Anterior cingulate cortex (tissue), 58 donors: Measurements from ENCODE around the gene GNB1L.
"Not testable (repeated sequence)": the region's sequence is repeated elsewhere in the genome, so short reads cannot be mapped to it uniquely, and the experiment has no call there.

Source experiments
- DNase-seq, 58 donors: peaks; one replicate each; lab custom pipeline; 2025; lab: John Stamatoyannopoulos, UW

GNB1L gene

DNA sequence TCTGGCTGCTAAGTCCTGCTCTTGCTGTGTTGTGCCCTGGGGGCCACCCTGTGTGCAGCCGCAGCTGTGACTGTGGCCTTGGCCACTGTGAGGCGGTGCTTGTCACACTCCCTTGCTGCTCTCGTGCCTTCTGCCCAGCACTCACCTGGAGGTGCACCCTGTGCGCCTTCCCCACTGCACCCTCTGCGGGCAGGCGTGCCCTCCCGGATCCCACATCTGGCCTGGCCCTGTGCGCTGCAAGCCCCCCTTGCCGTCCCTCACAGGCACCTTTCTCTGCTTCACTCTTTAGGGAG is 66.9 kb downstream of the GNB1L start:
- DNase-seq, result no peak

DNA sequence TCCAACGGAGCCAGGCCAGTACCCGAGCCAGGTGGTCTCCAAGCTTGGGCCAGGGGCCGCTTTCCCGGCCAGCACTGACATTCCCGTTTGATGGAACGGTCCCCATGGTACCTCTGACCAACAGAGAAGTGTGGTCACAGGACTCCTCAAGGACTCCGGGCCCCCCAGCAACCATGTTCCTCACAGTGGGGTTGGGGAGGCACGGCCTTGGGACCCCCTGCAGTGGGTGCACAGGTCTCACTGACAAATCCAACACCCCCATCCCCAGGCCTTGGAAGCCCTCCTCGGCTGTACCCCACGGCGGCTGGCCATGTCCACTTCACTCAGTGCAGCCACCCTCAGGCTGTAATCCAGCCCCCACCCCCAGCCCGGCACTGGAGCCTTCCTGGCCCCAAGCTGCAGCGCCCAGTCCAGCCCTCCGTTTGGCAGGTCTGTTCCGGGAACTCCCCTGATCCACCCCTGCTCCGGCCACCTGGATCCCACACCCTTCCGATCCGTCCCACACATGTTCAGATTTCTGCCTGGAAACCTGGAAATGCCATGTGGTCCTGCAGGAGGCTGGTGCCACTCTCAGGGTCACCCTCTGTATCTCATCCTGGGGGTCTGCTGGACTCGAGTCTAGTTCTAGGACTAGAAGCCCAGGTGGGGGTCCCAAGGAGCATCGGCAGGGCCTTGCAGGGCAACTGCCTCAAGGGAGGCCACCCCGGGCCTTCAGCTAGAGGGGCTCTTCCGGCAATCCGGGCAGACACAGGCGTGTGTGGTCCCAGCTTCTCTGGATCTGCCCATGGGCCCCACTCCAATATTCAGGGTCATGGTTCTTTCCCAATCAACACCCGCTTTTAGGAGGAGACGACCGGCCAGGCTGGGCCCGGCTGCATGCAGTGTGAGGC is 67.5 kb downstream of the GNB1L start:
- no peak for DNase-seq

DNA sequence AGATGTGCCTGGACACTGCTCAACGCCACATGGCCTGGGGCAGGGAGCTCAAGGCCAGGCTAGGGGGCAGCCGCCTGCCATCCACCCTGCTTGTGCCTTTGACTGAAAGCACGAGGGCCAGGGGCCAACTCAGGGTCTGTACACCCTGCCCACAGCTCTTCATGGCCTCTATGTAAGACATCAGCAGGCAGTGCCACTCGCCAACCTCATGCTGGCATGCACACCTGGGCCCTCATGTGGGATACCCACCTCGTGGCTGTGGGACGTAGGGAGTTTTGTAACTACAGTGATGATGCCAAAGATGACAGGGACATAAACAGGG is 68.4 kb downstream of the GNB1L start:
- DNase-seq, result no peak

DNA sequence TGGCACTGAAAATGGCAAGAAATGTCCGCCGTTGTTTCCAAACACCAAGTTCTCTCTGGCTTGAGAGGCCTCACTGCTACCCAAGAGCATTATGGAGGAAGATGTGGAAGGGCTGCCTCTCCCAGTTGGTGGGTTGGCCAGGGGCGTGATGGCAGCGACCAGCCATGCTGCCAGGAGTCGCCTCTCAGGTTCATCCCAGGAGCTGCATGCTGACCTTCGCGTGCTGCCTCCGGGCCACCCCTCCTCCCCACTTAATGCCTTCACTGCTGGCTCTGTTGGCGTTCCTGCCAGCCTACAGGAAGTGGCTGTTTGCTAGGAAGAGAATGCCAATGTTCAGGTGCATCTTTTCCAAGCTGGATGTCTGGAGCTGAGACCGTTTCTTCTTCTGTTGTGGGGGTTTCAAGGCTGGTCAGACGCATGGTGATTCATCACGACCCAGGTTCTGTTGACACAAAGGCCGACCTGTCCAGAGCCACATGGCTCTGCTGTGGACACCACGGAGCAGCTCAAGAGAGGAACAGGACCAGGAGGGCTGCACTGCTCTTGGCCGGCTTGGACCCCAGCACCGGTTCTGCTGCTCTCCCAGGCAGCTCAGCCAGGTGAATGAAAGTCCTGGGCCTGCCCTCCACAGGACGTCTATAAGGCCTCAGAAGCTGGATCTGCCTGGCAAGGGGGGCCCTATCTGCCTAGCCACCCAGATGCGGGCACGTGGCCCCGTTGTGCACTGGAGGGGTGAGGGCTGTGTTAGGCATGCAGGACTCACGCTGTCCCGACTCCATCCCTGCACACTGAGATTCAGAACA is 69.0 kb downstream of the GNB1L start:
- DNase-seq, result no peak

DNA sequence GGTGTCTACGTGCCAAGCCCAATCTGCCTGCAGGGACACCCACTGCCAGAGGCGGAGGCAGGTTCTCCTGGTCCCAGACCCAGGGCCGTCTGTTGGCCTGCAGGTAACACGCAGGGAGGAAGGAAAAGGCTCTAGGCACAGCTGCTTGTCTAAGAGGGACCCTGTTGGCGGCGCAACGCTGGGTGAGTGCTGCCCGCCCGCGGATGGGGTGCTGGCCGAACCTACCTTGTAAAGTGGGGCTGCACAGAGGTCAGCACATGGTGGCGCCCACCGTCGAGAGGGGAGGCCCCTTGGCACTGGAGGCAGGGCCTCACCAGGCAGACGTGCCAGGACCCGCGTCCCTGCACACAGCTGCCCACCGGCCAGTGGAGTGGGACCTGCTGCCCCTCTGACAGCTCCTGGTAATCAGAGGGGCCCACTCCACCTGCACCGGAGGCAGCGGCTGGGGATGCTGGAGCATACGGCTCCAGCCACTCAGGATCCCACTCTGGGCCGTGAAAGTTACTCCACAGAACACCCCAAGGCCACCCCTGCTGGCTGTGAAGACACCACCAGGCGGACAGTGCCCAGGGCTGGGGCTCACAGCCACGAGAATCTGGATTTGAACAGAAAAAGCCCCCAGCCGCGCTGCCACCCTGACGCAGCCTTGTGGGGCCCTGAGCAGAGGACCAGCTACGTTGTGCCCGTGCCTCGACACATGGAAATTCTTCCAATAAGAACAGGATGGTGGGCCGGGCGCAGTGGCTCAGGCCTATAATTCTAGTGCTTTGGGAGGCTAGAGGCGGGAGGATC is 70.1 kb downstream of the GNB1L start:
- DNase-seq, result no peak

DNA sequence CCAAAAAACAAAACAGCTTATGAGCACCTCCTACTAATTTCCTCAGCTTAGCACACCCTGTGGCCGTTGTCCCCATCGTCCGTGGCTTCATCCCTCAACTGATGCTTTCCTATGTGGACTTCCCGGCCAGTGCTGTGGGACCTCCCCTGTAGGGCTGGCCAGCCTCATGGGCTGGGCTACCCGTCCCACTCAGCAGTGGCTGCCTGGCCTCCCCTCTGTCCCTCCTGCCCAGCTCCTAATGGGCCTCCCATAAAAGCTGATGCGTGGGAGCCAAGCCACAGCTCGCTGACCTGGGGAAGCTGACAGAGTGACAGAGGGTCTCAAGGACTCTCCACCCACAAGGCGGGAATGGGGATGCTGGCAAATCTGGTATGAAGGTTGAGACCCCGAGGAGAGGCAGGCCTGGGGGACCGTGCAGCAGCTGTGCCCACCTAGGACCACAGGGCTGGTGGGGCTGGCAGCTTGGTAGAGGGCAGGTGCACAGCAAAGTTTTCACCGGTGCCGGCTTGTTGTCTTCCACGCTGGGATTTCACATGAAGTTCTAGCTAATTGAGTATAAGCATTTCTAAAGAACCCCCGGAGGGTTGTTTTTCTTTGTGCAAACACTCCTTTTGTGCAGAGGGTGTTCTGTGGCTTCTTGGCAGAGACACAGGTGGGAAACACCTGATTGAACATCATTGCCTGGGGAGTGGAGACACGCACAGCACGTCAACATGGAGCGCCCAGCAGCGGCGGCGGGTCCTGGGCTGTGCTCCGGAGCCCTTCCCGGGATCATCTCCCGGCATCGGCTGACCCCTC is 70.9 kb downstream of the GNB1L start:
- no peak for DNase-seq

DNA sequence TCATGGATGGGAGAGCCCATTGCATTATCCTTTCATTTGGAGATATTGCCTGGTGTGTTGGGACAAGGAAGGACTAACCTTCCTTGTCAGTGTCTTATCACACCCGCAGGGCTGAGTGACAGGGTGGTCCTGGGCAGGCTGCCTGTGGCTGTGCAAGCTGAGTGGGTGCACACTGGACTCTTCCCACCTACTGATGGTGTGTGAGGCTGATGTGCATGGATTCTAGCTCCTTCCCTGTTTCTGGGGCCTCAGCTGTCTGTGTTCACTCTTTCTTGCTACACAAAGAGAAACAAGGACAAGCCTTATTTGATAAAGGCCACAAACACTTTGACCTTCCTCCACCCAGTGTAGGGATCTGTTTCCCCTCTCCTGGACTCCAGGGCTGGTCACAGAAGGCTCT is 72.1 kb downstream of the GNB1L start:
- DNase-seq, result no peak

DNA sequence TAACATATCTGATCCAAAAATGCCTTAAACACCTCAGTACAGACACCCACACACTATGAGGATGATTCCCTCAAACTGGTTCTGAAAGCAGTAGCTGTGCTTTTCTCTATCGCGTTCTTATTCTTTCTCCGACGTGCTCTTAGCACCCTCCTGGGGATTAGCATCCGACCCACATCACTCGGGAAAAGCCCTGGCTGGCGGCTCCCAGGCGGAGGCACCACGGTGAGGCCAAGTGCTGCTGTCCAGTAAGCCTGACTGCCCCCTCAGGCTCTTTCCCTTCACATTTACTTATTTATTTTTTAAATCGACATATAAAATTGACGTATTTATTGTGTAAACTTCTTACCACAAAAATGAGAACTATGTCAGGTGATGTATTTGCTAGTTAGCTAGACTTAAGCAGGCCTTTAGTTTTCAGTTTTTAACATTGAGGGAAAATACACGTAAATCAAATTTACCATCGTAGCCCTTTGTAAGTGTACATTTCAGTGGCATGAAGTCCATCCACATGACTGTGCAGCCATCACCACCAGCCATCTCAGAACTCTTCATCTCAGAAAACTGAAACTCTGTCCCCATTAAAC is 74.9 kb downstream of the GNB1L start:
- no peak for DNase-seq

DNA sequence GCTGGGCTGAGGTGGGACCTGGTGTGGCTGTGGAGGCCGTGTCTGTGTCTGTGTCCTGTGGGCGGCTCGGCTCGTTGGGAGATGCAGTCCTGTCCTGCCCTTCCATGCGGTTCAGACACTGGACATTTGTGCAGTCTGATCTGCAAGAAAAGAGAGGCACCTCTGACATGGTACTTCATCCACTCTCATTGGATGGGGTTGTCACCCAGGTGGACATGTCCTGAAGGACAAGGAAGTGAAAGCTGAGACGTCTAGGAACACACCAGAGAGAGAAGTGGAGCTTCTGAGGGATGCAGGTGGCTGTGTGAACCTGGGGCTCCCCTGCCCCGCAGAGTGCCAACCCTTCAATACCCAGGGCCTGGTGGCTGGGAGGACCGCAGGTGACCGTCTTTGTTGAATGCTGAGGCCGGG is 75.7 kb downstream of the GNB1L start:
- no peak for DNase-seq

DNA sequence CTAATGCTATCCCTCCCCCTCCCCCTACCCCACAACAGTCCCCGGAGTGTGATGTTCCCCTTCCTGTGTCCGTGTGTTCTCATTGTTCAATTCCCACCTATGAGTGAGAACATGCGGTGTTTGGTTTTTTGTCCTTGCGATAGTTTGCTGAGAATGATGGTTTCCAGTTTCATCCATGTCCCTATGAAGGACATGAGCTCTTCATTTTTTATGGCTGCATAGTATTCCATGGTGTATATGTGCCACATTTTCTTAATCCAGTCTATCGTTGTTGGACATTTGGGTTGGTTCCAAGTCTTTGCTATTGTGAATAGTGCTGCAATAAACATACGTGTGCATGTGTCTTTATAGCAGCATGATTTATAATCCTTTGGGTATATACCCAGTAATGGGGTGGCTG is 77.5 kb downstream of the GNB1L start:
- not testable (repeated sequence) for DNase-seq

DNA sequence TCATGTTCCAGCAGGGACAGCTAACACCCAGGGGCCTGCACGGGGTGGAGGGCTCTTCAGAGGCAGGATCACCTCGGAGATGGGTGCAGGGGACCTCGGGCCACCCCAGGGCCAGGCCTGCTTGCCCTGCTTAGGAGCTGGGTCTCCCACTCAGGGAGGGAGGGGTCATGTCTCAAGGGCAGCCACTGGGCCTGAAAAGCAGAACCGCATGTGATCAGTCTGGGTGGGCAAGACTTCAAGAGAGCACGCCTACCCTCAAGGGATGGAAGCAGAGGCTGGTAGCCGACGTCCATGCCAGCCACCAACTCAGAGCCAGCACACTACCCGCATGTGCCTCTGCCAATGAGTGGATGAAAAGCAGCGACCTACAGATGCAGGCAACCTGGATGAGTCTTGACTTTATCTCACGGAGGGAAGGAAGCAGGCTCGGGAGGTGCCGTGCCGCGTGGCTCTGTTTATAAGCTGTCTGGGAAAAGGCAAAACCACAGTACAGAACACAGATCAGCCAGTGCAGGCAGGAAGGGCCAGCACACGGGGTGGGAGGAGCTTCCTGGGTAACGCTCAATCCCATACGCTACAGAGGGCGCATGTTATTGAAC is 78.1 kb downstream of the GNB1L start:
- DNase-seq, result no peak

DNA sequence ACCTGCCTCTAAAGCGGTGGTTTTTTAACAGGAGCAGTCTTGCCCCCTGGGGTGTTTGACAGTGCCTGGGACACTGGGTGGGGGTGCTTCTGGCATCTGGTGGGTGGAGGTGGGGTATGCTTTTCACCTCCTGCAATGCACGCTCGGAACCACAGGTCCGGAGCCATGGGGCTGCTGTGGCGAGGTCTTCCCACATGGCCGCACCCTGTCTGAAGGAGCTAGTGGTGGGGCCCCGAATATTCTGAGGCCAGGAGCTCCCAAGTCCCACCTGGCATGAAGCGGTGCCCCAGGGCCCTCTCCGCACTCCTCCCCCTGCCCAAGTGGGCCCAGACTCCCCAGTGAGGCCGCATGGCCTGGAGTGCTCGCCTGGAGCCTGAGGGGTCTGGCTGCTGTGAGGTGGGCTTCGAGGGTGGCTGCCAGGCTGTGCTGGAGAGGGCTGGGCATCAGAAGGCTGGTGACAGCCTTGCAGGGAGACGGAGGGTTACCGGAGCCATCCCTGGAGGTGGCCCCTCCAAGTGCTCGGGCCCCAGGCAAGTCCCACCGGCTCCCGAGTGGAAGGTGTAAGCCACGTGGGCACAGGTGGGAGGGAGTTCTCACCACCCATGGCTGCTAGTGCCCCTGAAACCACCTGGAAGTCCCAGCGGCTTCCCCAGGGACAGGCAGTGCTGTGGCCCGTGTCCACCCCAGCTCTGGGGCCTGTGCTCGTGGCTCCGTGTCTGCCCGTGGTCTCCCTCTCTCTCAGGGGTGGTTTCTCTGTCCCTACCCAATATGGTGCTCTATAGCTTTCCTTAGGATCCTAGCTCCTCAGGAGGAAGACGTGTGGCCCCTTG is 79.0 kb downstream of the GNB1L start:
- no peak for DNase-seq

DNA sequence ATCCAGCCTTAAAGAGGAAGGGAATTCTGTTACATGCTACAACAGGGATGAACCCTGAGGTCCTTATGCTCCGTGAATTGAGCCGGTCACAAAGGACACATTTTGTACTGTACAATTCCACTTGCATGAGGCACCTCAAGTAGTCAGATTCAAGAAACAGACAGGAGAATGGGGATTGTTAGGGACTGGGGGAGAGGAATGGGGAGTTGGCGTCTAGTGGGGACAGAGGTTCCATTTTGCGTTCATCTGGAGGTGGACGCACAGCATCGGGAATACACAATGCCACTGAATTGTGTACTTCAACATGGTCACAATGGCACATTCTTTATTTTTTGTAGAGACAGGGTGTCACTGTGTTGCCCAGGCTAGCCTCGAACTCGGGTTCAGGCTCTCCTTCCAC is 80.0 kb downstream of the GNB1L start:
- no peak for DNase-seq

DNA sequence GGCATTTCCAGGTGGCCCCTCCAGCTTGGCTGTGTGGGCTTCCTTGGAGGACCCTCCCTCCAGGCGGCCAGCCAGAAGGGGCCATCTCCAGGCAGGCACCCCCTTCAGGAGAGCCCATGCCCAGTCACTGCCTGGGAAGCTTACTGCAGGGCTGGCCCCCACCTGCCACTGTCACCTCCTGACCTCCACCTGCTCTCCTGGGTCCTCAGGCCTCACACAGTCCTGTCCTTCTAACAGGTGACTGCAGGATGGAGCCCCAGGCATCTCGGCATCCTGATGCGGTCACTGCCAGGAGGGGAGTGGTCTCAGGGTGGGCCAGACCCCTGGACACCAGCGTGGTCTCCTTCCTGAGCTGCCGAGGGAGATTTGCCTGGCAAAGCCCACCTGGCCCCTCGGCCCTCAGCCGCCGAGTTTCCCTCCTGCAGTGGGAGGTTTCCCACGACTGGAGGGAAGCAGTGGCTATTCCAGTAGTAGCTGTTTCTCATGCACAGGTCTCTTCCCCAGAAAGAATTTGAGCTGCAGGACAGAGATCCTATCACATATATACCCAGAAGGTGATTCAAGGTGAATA is 81.1 kb downstream of the GNB1L start:
- no peak for DNase-seq

DNA sequence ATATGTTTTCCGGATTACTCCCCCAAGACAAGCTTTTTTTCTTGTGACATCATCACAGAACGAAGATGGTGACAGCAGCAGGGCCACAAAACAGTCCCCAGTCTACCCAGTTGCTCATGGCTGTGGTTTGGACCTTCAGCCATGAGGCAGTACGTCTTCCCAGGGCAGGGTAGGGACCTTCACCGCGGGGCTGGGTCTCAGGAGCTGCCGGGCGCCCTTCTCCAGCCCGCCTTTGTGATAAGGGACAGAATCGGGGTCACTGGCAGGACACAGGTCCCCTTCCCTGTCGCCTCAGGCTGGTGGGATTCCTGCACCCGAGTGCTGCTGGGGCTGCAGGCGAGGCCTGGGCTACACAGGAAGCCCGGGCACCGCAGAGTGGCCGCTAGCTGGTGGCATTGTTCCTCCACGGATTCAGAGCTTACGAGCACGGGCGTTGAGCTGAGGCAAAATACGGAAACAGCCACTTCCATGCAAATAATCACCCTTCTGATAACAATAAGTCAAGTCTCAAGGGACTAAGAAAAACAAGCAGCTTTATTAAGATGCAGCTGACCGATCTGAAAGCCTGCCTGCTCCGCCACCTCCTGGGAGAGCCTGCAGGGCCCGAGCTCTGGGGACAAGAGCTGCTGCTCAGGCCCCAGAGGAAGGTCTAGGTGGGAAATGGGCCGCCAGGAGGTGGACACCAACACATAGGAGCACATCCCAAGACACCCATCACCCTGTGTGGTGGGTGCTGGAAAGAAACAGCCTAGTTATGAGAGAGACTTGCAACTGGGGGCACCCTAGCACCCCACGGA is 81.8 kb downstream of the GNB1L start:
- DNase-seq, result no peak

DNA sequence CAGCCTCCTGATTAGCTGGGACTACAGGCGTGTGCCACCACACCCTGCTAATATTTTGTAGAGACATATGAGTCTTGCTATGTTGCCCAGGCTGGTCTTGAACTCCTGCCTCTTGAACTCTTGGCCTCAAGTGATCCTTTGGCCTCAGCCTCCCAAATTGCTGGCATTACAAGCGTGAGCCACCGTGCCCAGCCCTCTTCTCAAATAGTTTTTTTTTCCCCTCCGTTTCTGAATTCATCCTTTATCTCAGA is 82.3 kb downstream of the GNB1L start:
- DNase-seq, result no peak

DNA sequence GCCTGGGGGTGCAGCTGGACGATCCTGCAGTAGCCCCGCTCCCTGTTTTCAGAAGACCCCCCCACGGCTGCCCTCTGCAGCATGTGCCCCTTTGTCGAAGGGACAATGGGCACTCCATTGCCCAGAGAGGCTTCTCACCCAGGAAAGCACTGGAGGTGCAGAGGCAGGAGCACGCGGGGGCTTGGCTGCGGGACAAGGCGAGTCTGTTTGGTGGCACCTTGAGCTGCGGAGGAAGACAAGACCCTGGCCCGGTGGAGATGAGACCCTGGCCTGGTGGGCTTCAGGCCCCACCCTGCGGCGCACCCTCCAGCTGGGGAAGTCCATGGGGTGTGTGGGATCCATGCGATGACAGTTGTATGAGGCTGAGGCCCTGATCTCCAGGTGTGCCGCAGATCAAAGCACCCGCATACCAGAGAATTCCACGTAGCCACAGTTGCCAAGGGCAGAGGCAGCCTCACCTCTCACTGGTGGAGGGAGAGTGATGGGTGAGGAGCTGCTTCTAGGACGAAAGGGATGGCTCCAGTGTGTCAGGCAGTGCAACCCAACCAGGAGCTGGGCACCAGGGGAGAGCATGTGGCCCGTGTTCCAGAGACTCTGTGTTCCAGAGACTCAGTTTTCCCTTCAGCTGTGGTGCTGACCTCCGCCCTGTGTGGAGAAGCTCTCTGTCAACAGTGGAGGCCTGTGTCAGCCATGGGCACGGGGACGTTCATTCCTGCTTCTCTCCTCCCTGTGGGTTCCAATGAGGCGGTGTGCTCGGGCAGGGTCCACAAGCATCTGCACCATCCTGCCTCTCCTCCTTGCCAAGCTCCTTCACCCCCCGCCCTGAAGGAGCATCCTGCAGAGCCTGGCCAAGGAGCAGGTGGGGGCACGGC is 84.1 kb downstream of the GNB1L start:
- no peak for DNase-seq
